ENCODE measurements around the gene MSANTD2.

Gene MSANTD2

DNA sequence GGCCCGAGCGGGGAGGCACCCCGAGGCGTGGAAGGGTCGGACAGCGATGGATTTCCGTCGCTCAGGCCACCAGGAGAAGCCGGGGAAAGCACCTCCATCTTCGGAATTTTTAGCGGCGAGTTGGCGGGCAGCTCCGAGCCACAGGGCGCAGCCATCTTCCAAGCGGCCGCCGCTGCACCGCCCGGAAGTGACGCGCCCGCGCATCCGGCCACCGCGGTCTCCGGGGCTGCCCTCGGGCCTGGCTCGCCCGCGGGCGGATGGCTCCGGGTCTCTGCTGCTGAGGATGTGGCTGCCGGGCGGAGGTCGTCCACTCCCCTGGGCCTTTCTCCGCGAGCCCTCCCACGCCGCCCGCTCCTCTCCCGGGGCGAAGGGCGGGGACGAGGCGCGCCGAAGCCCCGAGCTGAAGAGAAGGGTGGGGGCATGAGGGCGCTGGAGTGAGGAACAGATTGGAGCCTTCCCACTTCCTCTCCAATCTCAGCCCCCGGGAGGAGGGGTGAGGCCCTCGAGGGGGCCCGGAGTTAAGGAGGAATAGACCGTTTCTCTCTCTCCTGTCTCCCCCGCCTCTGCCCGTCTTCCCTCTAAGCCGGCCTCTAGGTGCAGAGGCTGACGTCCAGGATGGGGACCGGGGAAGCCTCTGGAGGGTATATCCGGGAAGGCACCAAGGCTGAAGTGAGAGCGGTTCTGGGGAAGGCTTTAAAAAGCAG is at the start of gene MSANTD2:
Gene MSANTD2, minus strand, starts transcription at position 181 of the 704 bp plus-strand sequence. Its CDS starts 26 bp downstream, at position 155.
- CTCF ChIA-PET: interaction anchor here (0.6 to 1.4 kb wide), 2 partner anchors 36 to 473 kb away, joined by 3 to 5 read pairs; no protein-coding TSS in a partner anchor
- POLR2A ChIA-PET: interaction anchor here (1.0 to 3.5 kb wide), 8 partner anchors 9 to 153 kb away, joined by 3 to 19 read pairs (median 4); no protein-coding TSS in a partner anchor
- peak; percentile 89 for DNase-seq (ENCODE audit: extremely low spot score)
- TF ChIP-seq L3MBTL2 (conservative IDR thresholded peaks at IDR 0.05) (peak; percentile 25; the same call in 1 of the 2 replicates), ELF4 (IDR thresholded peaks at IDR 0.05) (peak; percentile 28; the same call in 1 of the 2 replicates), FOXA1 (IDR thresholded peaks at IDR 0.05) (no peak), FOXM1 (IDR thresholded peaks at IDR 0.05; ENCODE audit: borderline replicate concordance) (peak; percentile 4; the same call in 1 of the 2 replicates)

DNA sequence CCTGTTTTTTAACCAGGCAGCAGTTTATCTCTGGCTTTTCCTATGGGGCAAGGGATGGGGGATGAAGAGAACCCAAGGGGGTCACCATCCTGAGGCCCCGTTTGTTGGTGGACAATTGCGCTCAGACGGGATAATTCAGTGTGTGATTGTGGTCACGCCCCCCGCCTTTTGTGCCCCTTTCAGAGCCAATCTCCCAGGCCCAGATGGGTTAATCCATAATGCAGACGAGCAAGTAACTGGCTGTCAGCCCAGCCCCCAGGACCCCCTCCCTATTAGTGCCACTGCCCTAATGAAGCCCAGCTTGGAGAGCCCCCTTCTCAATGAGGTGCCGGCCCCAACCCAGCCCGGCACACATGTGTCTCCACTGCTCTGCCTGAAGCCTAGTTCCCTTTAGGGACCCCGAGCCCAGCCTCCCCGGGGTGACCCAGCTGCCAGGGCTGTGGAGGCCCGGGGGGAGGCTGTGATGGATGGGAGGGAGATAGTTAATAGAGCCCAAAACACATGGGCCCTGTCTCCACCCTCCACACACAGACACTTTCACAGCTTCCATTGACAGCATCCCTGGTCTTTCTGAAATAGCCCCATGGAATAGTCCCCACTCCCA is 46.0 kb upstream of the MSANTD2 start:
- ChIA-PET POLR2A (no interaction called here), CTCF (interaction anchor here (0.7 to 1.7 kb wide), 3 partner anchors 9 to 30 kb away, joined by 3 to 8 read pairs (median 3); no protein-coding TSS in a partner anchor)
- DNase-seq (ENCODE audit: extremely low spot score): no peak
- TF ChIP-seq LEF1 (IDR thresholded peaks at IDR 0.05; ENCODE audit: borderline replicate concordance) (no peak), CTBP1 (IDR thresholded peaks at IDR 0.05; ENCODE audit: borderline replicate concordance) (no peak), NFRKB (IDR thresholded peaks at IDR 0.05) (no peak), SUZ12 (IDR thresholded peaks at IDR 0.05) (no peak), ELF4 (IDR thresholded peaks at IDR 0.05) (no peak), BHLHE40 (IDR thresholded peaks at IDR 0.05; ENCODE audit: borderline replicate concordance) (no peak), HDGF (IDR thresholded peaks at IDR 0.05; ENCODE audit: borderline replicate concordance) (no peak), L3MBTL2 (conservative IDR thresholded peaks at IDR 0.05) (no peak), TARDBP (IDR thresholded peaks at IDR 0.05) (no peak), FOXA1 (IDR thresholded peaks at IDR 0.05) (no peak), SP1 (IDR thresholded peaks at IDR 0.05) (no peak)
- TF ChIP-seq, protein P1, sequence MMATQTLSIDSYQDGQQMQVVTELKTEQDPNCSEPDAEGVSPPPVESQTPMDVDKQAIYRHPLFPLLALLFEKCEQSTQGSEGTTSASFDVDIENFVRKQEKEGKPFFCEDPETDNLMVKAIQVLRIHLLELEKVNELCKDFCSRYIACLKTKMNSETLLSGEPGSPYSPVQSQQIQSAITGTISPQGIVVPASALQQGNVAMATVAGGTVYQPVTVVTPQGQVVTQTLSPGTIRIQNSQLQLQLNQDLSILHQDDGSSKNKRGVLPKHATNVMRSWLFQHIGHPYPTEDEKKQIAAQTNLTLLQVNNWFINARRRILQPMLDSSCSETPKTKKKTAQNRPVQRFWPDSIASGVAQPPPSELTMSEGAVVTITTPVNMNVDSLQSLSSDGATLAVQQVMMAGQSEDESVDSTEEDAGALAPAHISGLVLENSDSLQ (IDR thresholded peaks at IDR 0.05): no peak

DNA sequence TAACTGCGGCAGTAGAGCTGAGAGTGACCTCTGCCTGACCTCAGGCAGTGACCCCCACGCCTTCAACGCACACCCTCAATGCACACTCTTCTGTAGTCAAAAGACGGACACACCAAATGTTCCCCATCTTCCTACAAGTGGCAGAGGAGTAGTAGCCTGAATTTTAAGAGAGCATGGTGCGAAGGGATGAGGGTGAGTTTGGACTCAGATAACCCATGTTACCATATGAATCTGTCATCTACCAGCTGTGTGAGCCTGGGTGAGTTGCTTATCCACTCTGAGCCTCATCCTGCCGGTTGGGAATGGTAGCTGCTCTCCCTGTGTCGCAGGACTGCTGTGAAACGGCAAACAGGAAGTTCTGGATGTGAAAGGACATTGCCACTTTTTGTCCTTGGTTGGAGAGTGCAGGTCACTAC is 44.5 kb upstream of the MSANTD2 start:
- no peak for TF ChIP-seq HDGF (IDR thresholded peaks at IDR 0.05; ENCODE audit: borderline replicate concordance)
- no peak for TF ChIP-seq ARNT (IDR thresholded peaks at IDR 0.05)
- TF ChIP-seq L3MBTL2 (conservative IDR thresholded peaks at IDR 0.05): no peak
- no peak for TF ChIP-seq SP1 (IDR thresholded peaks at IDR 0.05)
- TF ChIP-seq SUZ12 (IDR thresholded peaks at IDR 0.05): no peak
- TF ChIP-seq ELF4 (IDR thresholded peaks at IDR 0.05): no peak
- no peak for TF ChIP-seq FOXA1 (IDR thresholded peaks at IDR 0.05)
- TF ChIP-seq, protein P1 (IDR thresholded peaks at IDR 0.05): no peak
- TF ChIP-seq NFRKB (IDR thresholded peaks at IDR 0.05): no peak
- no peak for TF ChIP-seq TARDBP (IDR thresholded peaks at IDR 0.05)
- TF ChIP-seq FOXM1 (IDR thresholded peaks at IDR 0.05; ENCODE audit: borderline replicate concordance): no peak
- no peak for TF ChIP-seq FOXK2 (IDR thresholded peaks at IDR 0.05)
- TF ChIP-seq ZNF384 (IDR thresholded peaks at IDR 0.05): no peak
- TF ChIP-seq LEF1 (IDR thresholded peaks at IDR 0.05; ENCODE audit: borderline replicate concordance): no peak
- DNase-seq (ENCODE audit: extremely low spot score): no peak
- ChIA-PET POLR2A (interaction anchor here (1.2 to 1.9 kb wide), 2 partner anchors 9 to 32 kb away, joined by 4 to 5 read pairs; no protein-coding TSS in a partner anchor), CTCF (interaction anchor here (0.6 to 0.8 kb wide), 2 partner anchors 8 to 1262 kb away, joined by 3 to 4 read pairs; no protein-coding TSS in a partner anchor)

- TF ChIP-seq NFRKB (IDR thresholded peaks at IDR 0.05): no peak
- TF ChIP-seq ELF4 (IDR thresholded peaks at IDR 0.05): no peak
- TF ChIP-seq FOXK2 (IDR thresholded peaks at IDR 0.05): no peak
- TF ChIP-seq SUZ12 (IDR thresholded peaks at IDR 0.05): no peak
- ChIA-PET CTCF (no interaction called here), POLR2A (interaction anchor here (0.8 to 1.9 kb wide), 2 partner anchors 10 to 33 kb away, joined by 3 to 5 read pairs; no protein-coding TSS in a partner anchor)
- DNase-seq (ENCODE audit: extremely low spot score): no peak
These were observed 43.4 kb upstream of the MSANTD2 start for GRCh38 chr11:124843616-124843910.

GRCh38 chr11:124842305-124842704 is 42.1 kb upstream of the MSANTD2 start:
- CTCF ChIA-PET: interaction anchor here (1.0 to 1.8 kb wide), 2 partner anchors 24 to 34 kb away, joined by 4 to 8 read pairs; partner anchors contain the start of gene ROBO3
- no peak for TF ChIP-seq CTBP1 (IDR thresholded peaks at IDR 0.05; ENCODE audit: borderline replicate concordance)
- POLR2A ChIA-PET: interaction anchor here (2.1 kb wide), 1 partner anchor 34 kb away, joined by 7 read pairs; no protein-coding TSS in a partner anchor
- DNase-seq (ENCODE audit: extremely low spot score): no peak

DNA sequence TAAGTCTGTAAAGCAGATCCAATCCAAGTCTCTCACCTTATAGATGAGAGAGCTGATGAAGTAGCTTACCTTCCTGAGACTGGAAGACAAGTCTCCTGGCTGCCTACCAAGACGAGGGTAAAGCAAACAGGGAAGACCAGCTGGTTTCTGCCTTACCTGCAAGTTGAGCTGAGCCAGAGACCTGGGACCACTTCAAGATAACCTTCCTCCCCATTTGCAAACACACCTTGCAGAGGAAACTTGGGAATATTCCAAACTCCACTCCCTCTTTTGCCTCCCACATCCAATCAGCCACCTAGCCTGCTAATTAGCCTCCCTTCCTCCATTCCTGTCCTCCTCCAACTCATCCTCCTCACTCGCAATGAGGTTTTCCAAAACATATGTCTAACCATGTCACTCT is 41.6 kb upstream of the MSANTD2 start:
- DNase-seq (ENCODE audit: extremely low spot score): no peak
- ChIA-PET POLR2A (interaction anchor here (2.1 kb wide), 1 partner anchor 34 kb away, joined by 7 read pairs; no protein-coding TSS in a partner anchor), CTCF (interaction anchor here (1.0 to 1.8 kb wide), 2 partner anchors 24 to 35 kb away, joined by 4 to 8 read pairs; partner anchors contain the start of gene ROBO3)
- no peak for TF ChIP-seq SUZ12 (IDR thresholded peaks at IDR 0.05)
- no peak for TF ChIP-seq TARDBP (IDR thresholded peaks at IDR 0.05)
- TF ChIP-seq BHLHE40 (IDR thresholded peaks at IDR 0.05; ENCODE audit: borderline replicate concordance): no peak
- TF ChIP-seq ELF4 (IDR thresholded peaks at IDR 0.05): no peak
- TF ChIP-seq L3MBTL2 (conservative IDR thresholded peaks at IDR 0.05): no peak

GRCh38 chr11:124841201-124841600 is 41.0 kb upstream of the MSANTD2 start:
- no peak for DNase-seq (ENCODE audit: extremely low spot score)
- ChIA-PET CTCF (interaction anchor here (1.0 to 1.8 kb wide), 2 partner anchors 25 to 35 kb away, joined by 4 to 8 read pairs; partner anchors contain the start of gene ROBO3), POLR2A (interaction anchor here (2.1 kb wide), 1 partner anchor 35 kb away, joined by 7 read pairs; no protein-coding TSS in a partner anchor)
- no peak for TF ChIP-seq TARDBP (IDR thresholded peaks at IDR 0.05)
- no peak for TF ChIP-seq LEF1 (IDR thresholded peaks at IDR 0.05; ENCODE audit: borderline replicate concordance)
- no peak for TF ChIP-seq FOXK2 (IDR thresholded peaks at IDR 0.05)
- no peak for TF ChIP-seq HDGF (IDR thresholded peaks at IDR 0.05; ENCODE audit: borderline replicate concordance)
